ENCODE measurements around the gene SERPINB1. TPM values are rescaled to one million over a fixed set of nuclear protein-coding genes. Genes with fewer than 3 reads are reported as not detected.

SERPINB1 gene
- total and polyA plus RNA-seq, 11 donors: 15.4 to 55.6 (median 22.2) TPM

- H3K27me3 ChIP-seq: no peaks in the 10 kb centered on the region
- H3K9me3 ChIP-seq: no peaks in the 10 kb centered on the region
- intact Hi-C loops (cut with DNase I): loop anchor here (2.0 to 5.0 kb wide), 4 partner anchors 47 to 194 kb away; partner anchors contain the start of gene SERPINB1 (in 7 of the 10)
- WGBS, 4 donors: 45 to 55% (median 52%) methylated on average over 9 of the region's 9 CpGs
- TF ChIP-seq CTCF (IDR thresholded peaks at IDR 0.05) (no peak), POLR2A (IDR thresholded peaks at IDR 0.05) (no peak)
- H3K36me3 ChIP-seq: peaks cover 0 to 6% (median 0%) of the 10 kb centered on the region in 9 donors
- DNase-seq: no peak
- peaks cover 0 to 69% (median 25%) of the 10 kb centered on the region in 12 donors for H3K4me1 ChIP-seq
- no peak overlapping the region for H3K4me3 ChIP-seq
- peak in 1 of 4 donors; percentile 42 for ATAC-seq
- H3K27ac ChIP-seq: peak overlapping the region in 5 of 12 donors; percentile 2 to 66 (median 34)
Observed at GRCh38 chr6:2793534-2794151, 48.0 kb downstream of the SERPINB1 start.

- Histone ChIP-seq H3K36me3 (peaks cover 0 to 9% (median 5%) of the 10 kb centered on the region in 9 donors), H3K4me1 (peaks cover 0 to 68% (median 25%) of the 10 kb centered on the region in 12 donors), H3K4me3 (no peak overlapping the region), H3K27me3 (no peaks in the 10 kb centered on the region), H3K27ac (peak overlapping the region in 9 of 12 donors; percentile 31 to 80 (median 68)), H3K9me3 (no peaks in the 10 kb centered on the region)
- intact Hi-C loops (cut with DNase I): loop anchor here (2.0 to 5.0 kb wide), 4 partner anchors 48 to 195 kb away; partner anchors contain the start of gene SERPINB1 (in 7 of the 10)
- 94 to 96% (median 95%) methylated on average over 17 of the region's 17 CpGs for WGBS, 4 donors
- DNase-seq: no peak
- no peak for TF ChIP-seq POLR2A (IDR thresholded peaks at IDR 0.05)
- TF ChIP-seq CTCF (IDR thresholded peaks at IDR 0.05): no peak
- ATAC-seq: no peak
Observed at GRCh38 chr6:2792330-2793110, 49.1 kb downstream of the SERPINB1 start.

GRCh38 chr6:2791450-2791974, 50.2 kb downstream of the SERPINB1 start:
- Histone ChIP-seq H3K36me3 (peaks cover 0 to 10% (median 6%) of the 10 kb centered on the region in 9 donors), H3K27ac (peak overlapping the region in 10 of 12 donors; percentile 31 to 80 (median 67)), H3K4me3 (peak overlapping the region in 1 of 12 donors; percentile 8), H3K27me3 (no peaks in the 10 kb centered on the region), H3K4me1 (peaks cover 0 to 59% (median 25%) of the 10 kb centered on the region in 12 donors), H3K9me3 (no peaks in the 10 kb centered on the region)
- TF ChIP-seq CTCF (IDR thresholded peaks at IDR 0.05): peak in 1 of 12 donors; percentile 8
- TF ChIP-seq POLR2A (IDR thresholded peaks at IDR 0.05): no peak
- WGBS, 4 donors: 51 to 58% (median 56%) methylated on average over 4 of the region's 4 CpGs
- ATAC-seq (peak in 1 of 4 donors; percentile 13), DNase-seq (no peak)
- intact Hi-C loops (cut with DNase I): loop anchor here (1.0 to 5.0 kb wide), 7 partner anchors 49 to 196 kb away; partner anchors contain the start of gene SERPINB1 (in 7 of the 10)
